SK-N-SH treated with all-trans-retinoic acid at 6 μM for 48 hours (cell line): ENCODE measurements around the gene COL26A1.

Experiments used
- ATAC-seq: fragments of 200-7000 bp; cut with Tn5 transposase; 3 replicates; pipeline ENCODE4 v1.9.1; 2020; ENCODE audit warnings: mild to moderate bottlenecking, moderate library complexity
- BACH2 ChIP-seq: fragments of 250-450 bp; sonication (Bioruptor Pico); IDR thresholded peaks from 2 replicates; pipeline ENCODE4 v1.9.0; 2021; ENCODE audit warnings: mild to moderate bottlenecking, borderline replicate concordance
- CREB5 ChIP-seq: fragments of 250-450 bp; sonication (Bioruptor Pico); IDR thresholded peaks from 2 replicates; pipeline ENCODE4 v1.5.1; 2020; ENCODE audit warnings: low read depth, mild to moderate bottlenecking, moderate library complexity
- CSDC2 ChIP-seq: fragments of 250-450 bp; sonication (Bioruptor Pico); IDR thresholded peaks from 2 replicates; pipeline ENCODE4 v1.5.0; 2020; ENCODE audit warnings: mild to moderate bottlenecking, moderate library complexity
- ESRRG ChIP-seq: fragments of 250-450 bp; sonication (Bioruptor Pico); IDR thresholded peaks from 2 replicates; pipeline ENCODE4 v1.6.1; 2021; ENCODE audit warnings: mild to moderate bottlenecking
- GLIS3 ChIP-seq: fragments of 250-450 bp; sonication (Bioruptor Pico); IDR thresholded peaks from 2 replicates; pipeline ENCODE4 v1.5.0; 2020; ENCODE audit warnings: mild to moderate bottlenecking, moderate library complexity
- ISL1 ChIP-seq: fragments of 250-450 bp; sonication (Bioruptor Pico); IDR thresholded peaks from 2 replicates; pipeline ENCODE4 v2.1.2; 2022; ENCODE audit warnings: mild to moderate bottlenecking, moderate library complexity
- PPARA ChIP-seq: fragments of 250-450 bp; sonication (Bioruptor Pico); IDR thresholded peaks from 2 replicates; pipeline ENCODE4 v1.5.0; 2020; ENCODE audit warnings: mild to moderate bottlenecking, borderline replicate concordance
- RARB ChIP-seq: fragments of 250-450 bp; sonication (Bioruptor Pico); IDR thresholded peaks from 2 replicates; pipeline ENCODE4 v1.8.0; 2021; ENCODE audit warnings: mild to moderate bottlenecking, moderate library complexity
- SNAI2 ChIP-seq: fragments of 250-450 bp; sonication (Bioruptor Pico); IDR thresholded peaks from 2 replicates; pipeline ENCODE4 v1.5.0; 2020; ENCODE audit warnings: mild to moderate bottlenecking, moderate library complexity
- TCF4 ChIP-seq: fragments of 250-450 bp; sonication (Bioruptor Pico); IDR thresholded peaks from 2 replicates; pipeline ENCODE4 v1.8.0; 2021; ENCODE audit warnings: mild to moderate bottlenecking, moderate library complexity, borderline replicate concordance
- TOX ChIP-seq: fragments of 250-450 bp; sonication (Bioruptor Pico); IDR thresholded peaks from 2 replicates; pipeline ENCODE4 v1.8.0; 2021; ENCODE audit warnings: mild to moderate bottlenecking, moderate library complexity, borderline replicate concordance
- TSHZ2 ChIP-seq: fragments of 250-450 bp; sonication (Bioruptor Pico); IDR thresholded peaks from 2 replicates; pipeline ENCODE4 v1.5.0; 2020; ENCODE audit warnings: mild to moderate bottlenecking, moderate library complexity
- ZC3H10 ChIP-seq: fragments of 250-450 bp; sonication (Bioruptor Pico); IDR thresholded peaks from 2 replicates; pipeline ENCODE4 v1.5.1; 2021; ENCODE audit warnings: mild to moderate bottlenecking, moderate library complexity
- ZFP3 ChIP-seq: fragments of 250-450 bp; sonication (Bioruptor Pico); IDR thresholded peaks from 2 replicates; pipeline ENCODE4 v1.5.0; 2020; ENCODE audit warnings: mild to moderate bottlenecking, moderate library complexity
- ZFP30 ChIP-seq: fragments of 450-650 bp; formaldehyde crosslinking; IDR thresholded peaks from 2 replicates; pipeline ENCODE4 v1.5.0; 2022; ENCODE audit warnings: mild to moderate bottlenecking, moderate library complexity
- ZNF565 ChIP-seq: fragments of 450-650 bp; formaldehyde crosslinking; conservative IDR thresholded peaks from 2 replicates; pipeline ENCODE4 v1.5.0; 2020; ENCODE audit warnings: low read depth, mild to moderate bottlenecking, moderate library complexity
- ZNF70 ChIP-seq: fragments of 450-650 bp; formaldehyde crosslinking; IDR thresholded peaks from 2 replicates; pipeline ENCODE4 v1.5.0; 2020; ENCODE audit warnings: mild to moderate bottlenecking, moderate library complexity
- ZNF8 ChIP-seq: fragments of 450-650 bp; formaldehyde crosslinking; IDR thresholded peaks from 2 replicates; pipeline ENCODE4 v1.5.0; 2020; ENCODE audit warnings: mild to moderate bottlenecking, moderate library complexity
- TF ChIP-seq, protein P1 (sequence below): fragments of 250-450 bp; sonication (Bioruptor Pico); IDR thresholded peaks from 2 replicates; pipeline ENCODE4 v1.5.1; 2021; ENCODE audit warnings: mild to moderate bottlenecking, moderate library complexity
- TF ChIP-seq, protein P2 (sequence below): fragments of 250-450 bp; sonication (Bioruptor Pico); IDR thresholded peaks from 2 replicates; pipeline ENCODE4 v1.8.0; 2021; ENCODE audit warnings: low read depth, mild to moderate bottlenecking, moderate library complexity, borderline replicate concordance

Gene COL26A1

GRCh38 chr7:101519324-101520023, 156.8 kb downstream of the COL26A1 start (continued):
- TF ChIP-seq, protein P1, sequence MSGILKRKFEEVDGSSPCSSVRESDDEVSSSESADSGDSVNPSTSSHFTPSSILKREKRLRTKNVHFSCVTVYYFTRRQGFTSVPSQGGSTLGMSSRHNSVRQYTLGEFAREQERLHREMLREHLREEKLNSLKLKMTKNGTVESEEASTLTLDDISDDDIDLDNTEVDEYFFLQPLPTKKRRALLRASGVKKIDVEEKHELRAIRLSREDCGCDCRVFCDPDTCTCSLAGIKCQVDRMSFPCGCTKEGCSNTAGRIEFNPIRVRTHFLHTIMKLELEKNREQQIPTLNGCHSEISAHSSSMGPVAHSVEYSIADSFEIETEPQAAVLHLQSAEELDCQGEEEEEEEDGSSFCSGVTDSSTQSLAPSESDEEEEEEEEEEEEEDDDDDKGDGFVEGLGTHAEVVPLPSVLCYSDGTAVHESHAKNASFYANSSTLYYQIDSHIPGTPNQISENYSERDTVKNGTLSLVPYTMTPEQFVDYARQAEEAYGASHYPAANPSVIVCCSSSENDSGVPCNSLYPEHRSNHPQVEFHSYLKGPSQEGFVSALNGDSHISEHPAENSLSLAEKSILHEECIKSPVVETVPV (CRISPR knock-in tag), result no peak
- TF ChIP-seq GLIS3 (no peak), ISL1 (no peak), ESRRG (no peak)

GRCh38 chr7:101521430-101521925, 158.8 kb downstream of the COL26A1 start:
- no peak for ATAC-seq
- TF ChIP-seq TOX (CRISPR knock-in tag) (no peak), ISL1 (no peak), TSHZ2 (CRISPR knock-in tag) (no peak), ZFP3 (CRISPR knock-in tag) (no peak), PPARA (CRISPR knock-in tag) (no peak), GLIS3 (no peak), RARB (CRISPR knock-in tag) (no peak), ZNF70 (CRISPR knock-in tag) (no peak), ESRRG (no peak), TCF4 (CRISPR knock-in tag) (no peak), ZC3H10 (CRISPR knock-in tag) (no peak), CSDC2 (CRISPR knock-in tag) (no peak), CREB5 (CRISPR knock-in tag) (no peak), ZNF8 (CRISPR knock-in tag) (no peak)
- TF ChIP-seq, protein P2, sequence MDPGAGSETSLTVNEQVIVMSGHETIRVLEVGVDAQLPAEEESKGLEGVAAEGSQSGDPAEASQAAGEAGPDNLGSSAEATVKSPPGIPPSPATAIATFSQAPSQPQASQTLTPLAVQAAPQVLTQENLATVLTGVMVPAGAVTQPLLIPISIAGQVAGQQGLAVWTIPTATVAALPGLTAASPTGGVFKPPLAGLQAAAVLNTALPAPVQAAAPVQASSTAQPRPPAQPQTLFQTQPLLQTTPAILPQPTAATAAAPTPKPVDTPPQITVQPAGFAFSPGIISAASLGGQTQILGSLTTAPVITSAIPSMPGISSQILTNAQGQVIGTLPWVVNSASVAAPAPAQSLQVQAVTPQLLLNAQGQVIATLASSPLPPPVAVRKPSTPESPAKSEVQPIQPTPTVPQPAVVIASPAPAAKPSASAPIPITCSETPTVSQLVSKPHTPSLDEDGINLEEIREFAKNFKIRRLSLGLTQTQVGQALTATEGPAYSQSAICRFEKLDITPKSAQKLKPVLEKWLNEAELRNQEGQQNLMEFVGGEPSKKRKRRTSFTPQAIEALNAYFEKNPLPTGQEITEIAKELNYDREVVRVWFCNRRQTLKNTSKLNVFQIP, result no peak
- TF ChIP-seq, all 23 proteins: peak for 0

DNA sequence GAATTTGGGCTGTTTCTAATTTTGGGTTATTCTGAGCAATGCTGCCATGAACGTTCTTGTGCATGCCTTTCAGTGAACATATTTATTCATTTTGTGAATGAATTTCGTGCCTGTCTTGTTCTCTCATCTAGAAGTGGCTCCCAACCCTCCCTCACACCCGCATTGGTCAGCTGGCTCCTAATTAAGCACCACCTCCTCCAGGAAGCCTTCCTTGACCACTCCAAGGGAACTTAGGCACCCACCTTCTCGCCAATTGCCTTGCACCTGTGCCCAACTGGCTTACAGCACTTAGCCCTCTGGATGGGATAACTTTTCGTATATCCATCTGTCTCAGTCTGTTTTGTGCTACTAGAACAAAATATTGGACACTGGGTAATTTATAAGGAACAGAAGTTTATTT, 159.3 kb downstream of the COL26A1 start:
- no peak for TF ChIP-seq SNAI2
- TF ChIP-seq ESRRG, result no peak
- TF ChIP-seq RARB (CRISPR knock-in tag), result no peak
- TF ChIP-seq, protein P2, result no peak
- TF ChIP-seq, protein P1 (CRISPR knock-in tag), result no peak
- no peak for TF ChIP-seq ZFP30 (CRISPR knock-in tag)
- TF ChIP-seq BACH2 (CRISPR knock-in tag), result no peak
- TF ChIP-seq ISL1, result no peak
- no peak for TF ChIP-seq ZNF565 (CRISPR knock-in tag)
- no peak for TF ChIP-seq GLIS3
- ATAC-seq, result no peak
